Ramos (cell line): ENCODE measurements around the gene EXOC3L1.

ENCODE experiments used
- in situ Hi-C: fragments of 300-500 bp; cut with MboI; formaldehyde crosslinking; loops from one replicate; pipeline ENCODE4 v1.14.3; 2022; ENCODE audit warnings: low sequenced_read_pairs; ENCODE audit not compliant: unreplicated experiment

Gene EXOC3L1

GRCh38 chr16:67150047-67150832, 39.7 kb downstream of the EXOC3L1 start:
- in situ Hi-C loops = no loop called here

GRCh38 chr16:67149276-67150046, 40.5 kb downstream of the EXOC3L1 start:
- in situ Hi-C loops = loop anchor here (5.0 kb wide), 1 partner anchor 132 kb away; no protein-coding TSS in a partner anchor

GRCh38 chr16:67148656-67149275, 41.2 kb downstream of the EXOC3L1 start:
- in situ Hi-C loops = loop anchor here (5.0 kb wide), 1 partner anchor 131 kb away; no protein-coding TSS in a partner anchor

GRCh38 chr16:67148221-67148620, 41.7 kb downstream of the EXOC3L1 start:
- in situ Hi-C loops = loop anchor here (5.0 kb wide), 1 partner anchor 131 kb away; no protein-coding TSS in a partner anchor

- in situ Hi-C loops = loop anchor here (5.0 kb wide), 1 partner anchor 130 kb away; no protein-coding TSS in a partner anchor
These were observed 42.3 kb downstream of the EXOC3L1 start for GRCh38 chr16:67147437-67148140.

- in situ Hi-C loops = loop anchor here (5.0 kb wide), 1 partner anchor 129 kb away; no protein-coding TSS in a partner anchor
These were observed 43.2 kb downstream of the EXOC3L1 start for GRCh38 chr16:67146523-67147357.

GRCh38 chr16:67145746-67146145, 44.2 kb downstream of the EXOC3L1 start:
- in situ Hi-C loops = loop anchor here (5.0 kb wide), 1 partner anchor 128 kb away; no protein-coding TSS in a partner anchor

GRCh38 chr16:67144943-67145342, 45.0 kb downstream of the EXOC3L1 start:
- in situ Hi-C loops = loop anchor here (5.0 kb wide), 1 partner anchor 128 kb away; no protein-coding TSS in a partner anchor

- in situ Hi-C loops = no loop called here
These were observed 47.6 kb downstream of the EXOC3L1 start for GRCh38 chr16:67142342-67142741.

GRCh38 chr16:67141391-67141790, 48.5 kb downstream of the EXOC3L1 start:
- in situ Hi-C loops = no loop called here

GRCh38 chr16:67137605-67138004, 52.3 kb downstream of the EXOC3L1 start:
- in situ Hi-C loops = no loop called here
